HEK293 (cell line): ENCODE data around the gene UFL1.
"Not testable (repeated sequence)": the region's sequence is repeated elsewhere in the genome, so short reads cannot be mapped to it uniquely, and the experiment has no call there.

Source experiments
- CTCF ChIA-PET: fragments of 350-600 bp; formaldehyde crosslinking; extraction: SDS; loops from one replicate; lab custom pipeline; 2021; ENCODE audit warnings: antibody characterized with exemption; lab: Yijun Ruan, JAX
- POLR2A ChIA-PET: fragments of 300-600 bp; formaldehyde crosslinking; extraction: SDS; loops from one replicate; lab custom pipeline; 2020; ENCODE audit warnings: antibody characterized with exemption, inconsistent platforms; lab: Yijun Ruan, JAX
- H3K27ac ChIP-seq: fragments of 200-500 bp; sonication (Bioruptor generic); 2 replicates; pipeline ENCODE4 v1.5.1; 2014; ENCODE audit warnings: low read depth, low read length, control low read depth, inconsistent platforms; ENCODE audit errors: extremely low read depth
- H3K36me3 ChIP-seq, 2 experiments: fragments of 200-500 bp in 1 of 2; sonication (Bioruptor generic) in 1 of 2; 1 replicate in 1 of 2; 2 replicates in 1 of 2; pipeline ENCODE4 v1.5.1; 2014 to 2017; ENCODE audit warnings: inconsistent platforms in 2 of 2, low read length in 2 of 2; ENCODE audit not compliant: control insufficient read depth in 2 of 2, insufficient read depth in 1 of 2
- H3K4me1 ChIP-seq: fragments of 200-500 bp; sonication (Bioruptor generic); 2 replicates; pipeline ENCODE4 v1.5.1; 2014; ENCODE audit warnings: mild to moderate bottlenecking, low read length, inconsistent platforms; ENCODE audit not compliant: control insufficient read depth, insufficient read depth
- H3K4me3 ChIP-seq: 2 replicates; pipeline ENCODE4 v1.5.1; 2011; ENCODE audit warnings: low read depth, mild to moderate bottlenecking, control low read depth, low read length, moderate library complexity
- H3K9me3 ChIP-seq: fragments of 200-500 bp; sonication (Bioruptor generic); 2 replicates; pipeline ENCODE4 v1.5.1; 2014; ENCODE audit warnings: low read depth, low read length, inconsistent platforms; ENCODE audit not compliant: control insufficient read depth, insufficient read depth
- KLF1 ChIP-seq: fragments of 450-650 bp; formaldehyde crosslinking; IDR thresholded peaks from 2 replicates; pipeline ENCODE4 v1.5.1; 2016; ENCODE audit warnings: missing biosample characterization, missing genetic modification characterization
- MYNN ChIP-seq: fragments of 450-650 bp; formaldehyde crosslinking; IDR thresholded peaks from 2 replicates; pipeline ENCODE4 v1.5.1; 2016; ENCODE audit warnings: missing biosample characterization, missing genetic modification characterization, borderline replicate concordance
- SALL2 ChIP-seq: fragments of 450-650 bp; formaldehyde crosslinking; IDR thresholded peaks from 2 replicates; pipeline ENCODE4 v1.5.0; 2017; ENCODE audit warnings: missing biosample characterization, mild to moderate bottlenecking, missing genetic modification characterization, borderline replicate concordance
- SP2 ChIP-seq: fragments of 450-650 bp; formaldehyde crosslinking; IDR thresholded peaks from 2 replicates; pipeline ENCODE4 v1.5.1; 2016; ENCODE audit warnings: missing biosample characterization, missing genetic modification characterization
- ZNF140 ChIP-seq: fragments of 450-650 bp; formaldehyde crosslinking; IDR thresholded peaks from 2 replicates; pipeline ENCODE4 v1.5.1; 2016; ENCODE audit warnings: missing biosample characterization, missing genetic modification characterization
- ZNF157 ChIP-seq: fragments of 450-650 bp; formaldehyde crosslinking; IDR thresholded peaks from 2 replicates; pipeline ENCODE4 v1.5.1; 2016; ENCODE audit warnings: missing biosample characterization, missing genetic modification characterization
- ZNF16 ChIP-seq: fragments of 450-650 bp; formaldehyde crosslinking; IDR thresholded peaks from 2 replicates; pipeline ENCODE4 v1.5.1; 2016; ENCODE audit warnings: low read depth, missing biosample characterization, missing genetic modification characterization
- ZNF174 ChIP-seq: fragments of 450-650 bp; formaldehyde crosslinking; IDR thresholded peaks from 2 replicates; pipeline ENCODE4 v1.5.0; 2017; ENCODE audit warnings: missing biosample characterization, mild to moderate bottlenecking, missing genetic modification characterization
- ZNF239 ChIP-seq: fragments of 450-650 bp; formaldehyde crosslinking; IDR thresholded peaks from 2 replicates; pipeline ENCODE4 v1.5.1; 2016; ENCODE audit warnings: missing biosample characterization, missing genetic modification characterization
- ZNF391 ChIP-seq: fragments of 450-650 bp; formaldehyde crosslinking; IDR thresholded peaks from 2 replicates; pipeline ENCODE4 v1.5.1; 2016; ENCODE audit warnings: low read depth, missing biosample characterization, missing genetic modification characterization, borderline replicate concordance
- ZNF423 ChIP-seq: fragments of 450-650 bp; formaldehyde crosslinking; IDR thresholded peaks from 2 replicates; pipeline ENCODE4 v1.5.1; 2016; ENCODE audit warnings: missing biosample characterization, missing genetic modification characterization
- ZNF530 ChIP-seq: fragments of 450-650 bp; formaldehyde crosslinking; IDR thresholded peaks from 2 replicates; pipeline ENCODE4 v1.5.1; 2016; ENCODE audit warnings: low read depth, missing biosample characterization, missing genetic modification characterization
- ZNF549 ChIP-seq: fragments of 450-650 bp; IDR thresholded peaks from 2 replicates; pipeline ENCODE4 v1.5.1; 2018; ENCODE audit warnings: missing biosample characterization, missing genetic modification characterization, mild to moderate bottlenecking, inconsistent platforms, moderate library complexity
- ZNF558 ChIP-seq: fragments of 450-650 bp; formaldehyde crosslinking; IDR thresholded peaks from 2 replicates; pipeline ENCODE4 v1.5.1; 2016; ENCODE audit warnings: missing biosample characterization, missing genetic modification characterization
- ZNF654 ChIP-seq: fragments of 450-650 bp; formaldehyde crosslinking; IDR thresholded peaks from 2 replicates; pipeline ENCODE4 v1.5.1; 2016; ENCODE audit warnings: low read depth, missing biosample characterization, missing genetic modification characterization
- ZNF658 ChIP-seq: fragments of 450-650 bp; formaldehyde crosslinking; IDR thresholded peaks from 2 replicates; pipeline ENCODE4; 2016; ENCODE audit warnings: missing biosample characterization, missing genetic modification characterization
- ZNF843 ChIP-seq: fragments of 450-650 bp; formaldehyde crosslinking; IDR thresholded peaks from 2 replicates; pipeline ENCODE4 v1.5.1; 2016; ENCODE audit warnings: missing biosample characterization, missing genetic modification characterization
- TF ChIP-seq, protein P1 (sequence below): fragments of 450-650 bp; formaldehyde crosslinking; IDR thresholded peaks from 2 replicates; pipeline ENCODE4 v1.5.1; 2016; ENCODE audit warnings: missing biosample characterization, missing genetic modification characterization
- TF ChIP-seq, protein P2 (sequence below): fragments of 450-650 bp; formaldehyde crosslinking; IDR thresholded peaks from 2 replicates; pipeline ENCODE4 v1.5.1; 2016; ENCODE audit warnings: missing biosample characterization, missing genetic modification characterization, low read depth
- TF ChIP-seq, protein P3 (sequence below): fragments of 450-650 bp; formaldehyde crosslinking; IDR thresholded peaks from 2 replicates; pipeline ENCODE4 v1.5.1; 2016; ENCODE audit warnings: missing biosample characterization, missing genetic modification characterization, low read depth

The UFL1 gene

DNA sequence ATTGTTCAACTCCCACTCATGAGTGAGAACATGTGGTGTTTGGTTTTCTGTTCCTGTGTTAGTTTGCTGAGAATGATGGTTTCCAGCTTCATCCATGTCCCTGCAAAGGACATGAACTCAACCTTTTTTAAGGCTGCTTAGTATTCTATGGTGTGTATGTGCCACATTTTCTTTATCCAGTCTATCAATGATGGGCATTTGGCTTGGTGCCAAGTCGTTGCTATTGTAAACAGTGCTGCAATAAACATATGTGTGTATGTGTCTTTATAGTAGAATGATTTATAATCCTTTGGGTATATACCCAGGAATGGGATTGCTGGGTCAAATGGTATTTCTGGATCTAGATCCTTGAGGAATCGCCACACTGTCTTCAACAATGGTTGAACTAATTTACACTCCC lies 49.3 kb upstream of the UFL1 start:
- H3K4me1 ChIP-seq, CTCF ChIA-PET, H3K9me3 ChIP-seq, H3K27ac ChIP-seq, H3K4me3 ChIP-seq, POLR2A ChIA-PET, H3K36me3 ChIP-seq: not testable (repeated sequence)
- 0 out of 2 replicates have a peak, but pooled peaks have one; percentile 11 for TF ChIP-seq ZNF549 (tag by site-specific recombination)

DNA sequence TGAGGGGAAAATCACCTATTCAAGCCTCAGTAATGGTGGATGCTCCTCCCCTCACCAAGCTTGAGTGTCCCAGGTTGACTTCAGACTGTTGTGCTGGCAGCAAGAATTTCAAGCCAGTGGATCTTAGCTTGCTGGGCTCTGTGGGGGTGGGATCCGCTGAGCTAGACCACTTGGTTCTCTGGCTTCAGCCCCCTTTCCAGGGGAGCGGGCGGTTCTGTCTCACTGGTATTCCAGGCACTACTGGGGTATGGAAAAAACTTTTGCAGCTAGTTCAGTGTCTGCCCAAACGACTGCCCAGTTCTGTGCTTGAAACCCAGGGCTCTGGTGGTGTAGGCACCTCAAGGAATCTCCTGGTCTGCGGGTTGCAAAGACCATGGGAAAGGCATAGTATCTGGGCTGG lies 42.9 kb upstream of the UFL1 start:
- Histone ChIP-seq H3K9me3 (no peaks in the 10 kb centered on the region), H3K4me3 (no peak overlapping the region), H3K27ac (no peak overlapping the region), H3K4me1 (no peaks in the 10 kb centered on the region), H3K36me3 (no peaks in the 10 kb centered on the region)
- TF ChIP-seq ZNF423 (tag by site-specific recombination) (no peak), SP2 (tag by site-specific recombination) (no peak), ZNF654 (tag by site-specific recombination) (no peak), ZNF658 (tag by site-specific recombination) (no peak), ZNF140 (tag by site-specific recombination) (no peak), KLF1 (tag by site-specific recombination) (no peak), ZNF391 (tag by site-specific recombination) (no peak), ZNF530 (tag by site-specific recombination) (no peak), ZNF558 (tag by site-specific recombination) (no peak), ZNF843 (tag by site-specific recombination) (no peak), SALL2 (no peak), ZNF174 (no peak), ZNF157 (tag by site-specific recombination) (no peak), MYNN (tag by site-specific recombination) (no peak), ZNF239 (no peak), ZNF16 (tag by site-specific recombination) (no peak)
- TF ChIP-seq, protein P1, sequence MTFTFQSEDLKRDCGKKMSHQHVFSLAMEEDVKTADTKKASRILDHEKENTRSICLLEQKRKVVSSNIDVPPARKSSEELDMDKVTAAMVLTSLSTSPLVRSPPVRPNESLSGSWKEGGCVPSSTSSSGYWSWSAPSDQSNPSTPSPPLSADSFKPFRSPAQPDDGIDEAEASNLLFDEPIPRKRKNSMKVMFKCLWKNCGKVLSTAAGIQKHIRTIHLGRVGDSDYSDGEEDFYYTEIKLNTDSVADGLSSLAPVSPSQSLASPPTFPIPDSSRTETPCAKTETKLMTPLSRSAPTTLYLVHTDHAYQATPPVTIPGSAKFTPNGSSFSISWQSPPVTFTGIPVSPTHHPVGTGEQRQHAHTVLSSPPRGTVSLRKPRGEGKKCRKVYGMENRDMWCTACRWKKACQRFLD (tag by site-specific recombination), result no peak
- TF ChIP-seq, protein P2, sequence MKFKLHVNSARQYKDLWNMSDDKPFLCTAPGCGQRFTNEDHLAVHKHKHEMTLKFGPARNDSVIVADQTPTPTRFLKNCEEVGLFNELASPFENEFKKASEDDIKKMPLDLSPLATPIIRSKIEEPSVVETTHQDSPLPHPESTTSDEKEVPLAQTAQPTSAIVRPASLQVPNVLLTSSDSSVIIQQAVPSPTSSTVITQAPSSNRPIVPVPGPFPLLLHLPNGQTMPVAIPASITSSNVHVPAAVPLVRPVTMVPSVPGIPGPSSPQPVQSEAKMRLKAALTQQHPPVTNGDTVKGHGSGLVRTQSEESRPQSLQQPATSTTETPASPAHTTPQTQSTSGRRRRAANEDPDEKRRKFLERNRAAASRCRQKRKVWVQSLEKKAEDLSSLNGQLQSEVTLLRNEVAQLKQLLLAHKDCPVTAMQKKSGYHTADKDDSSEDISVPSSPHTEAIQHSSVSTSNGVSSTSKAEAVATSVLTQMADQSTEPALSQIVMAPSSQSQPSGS (tag by site-specific recombination), result no peak
- TF ChIP-seq, protein P3, sequence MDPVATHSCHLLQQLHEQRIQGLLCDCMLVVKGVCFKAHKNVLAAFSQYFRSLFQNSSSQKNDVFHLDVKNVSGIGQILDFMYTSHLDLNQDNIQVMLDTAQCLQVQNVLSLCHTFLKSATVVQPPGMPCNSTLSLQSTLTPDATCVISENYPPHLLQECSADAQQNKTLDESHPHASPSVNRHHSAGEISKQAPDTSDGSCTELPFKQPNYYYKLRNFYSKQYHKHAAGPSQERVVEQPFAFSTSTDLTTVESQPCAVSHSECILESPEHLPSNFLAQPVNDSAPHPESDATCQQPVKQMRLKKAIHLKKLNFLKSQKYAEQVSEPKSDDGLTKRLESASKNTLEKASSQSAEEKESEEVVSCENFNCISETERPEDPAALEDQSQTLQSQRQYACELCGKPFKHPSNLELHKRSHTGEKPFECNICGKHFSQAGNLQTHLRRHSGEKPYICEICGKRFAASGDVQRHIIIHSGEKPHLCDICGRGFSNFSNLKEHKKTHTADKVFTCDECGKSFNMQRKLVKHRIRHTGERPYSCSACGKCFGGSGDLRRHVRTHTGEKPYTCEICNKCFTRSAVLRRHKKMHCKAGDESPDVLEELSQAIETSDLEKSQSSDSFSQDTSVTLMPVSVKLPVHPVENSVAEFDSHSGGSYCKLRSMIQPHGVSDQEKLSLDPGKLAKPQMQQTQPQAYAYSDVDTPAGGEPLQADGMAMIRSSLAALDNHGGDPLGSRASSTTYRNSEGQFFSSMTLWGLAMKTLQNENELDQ, result no peak
- ChIA-PET POLR2A (no interaction called here), CTCF (interaction anchor here (0.6 kb wide), 1 partner anchor 533 kb away, joined by 3 read pairs; no protein-coding TSS in a partner anchor)
